ENCODE measurements around the gene TBX15.

The TBX15 gene

GRCh38 chr1:118884946-118885345 lies 103.2 kb downstream of the TBX15 start:
- Histone ChIP-seq H3K36me3 (ENCODE audit: insufficient read depth) (no peaks in the 10 kb centered on the region), H3K4me1 (ENCODE audit: low read depth, poor library complexity, severe bottlenecking) (no peaks in the 10 kb centered on the region), H3K9ac (no peak overlapping the region), H3K79me2 (ENCODE audit: insufficient read depth, low read depth) (no peaks in the 10 kb centered on the region), H2AFZ (ENCODE audit: low read depth) (no peak overlapping the region), H3K27me3 (ENCODE audit: insufficient read depth, low read depth) (no peaks in the 10 kb centered on the region), H3K4me2 (no peak overlapping the region), H3K4me3 (IDR thresholded peaks at IDR 0.05; ENCODE audit: insufficient read depth, low read depth, low read length) (no peak overlapping the region), H4K20me1 (ENCODE audit: insufficient read depth) (no peaks in the 10 kb centered on the region), H3K27ac (no peak overlapping the region)
- TF ChIP-seq CTCF (conservative IDR thresholded peaks at IDR 0.05; ENCODE audit: low read depth, low read length): no peak

- no peak overlapping the region for H3K4me2 ChIP-seq
- H3K27me3 ChIP-seq (ENCODE audit: insufficient read depth, low read depth): no peaks in the 10 kb centered on the region
Measured at GRCh38 chr1:118881751-118882150, 106.4 kb downstream of the TBX15 start.

DNA sequence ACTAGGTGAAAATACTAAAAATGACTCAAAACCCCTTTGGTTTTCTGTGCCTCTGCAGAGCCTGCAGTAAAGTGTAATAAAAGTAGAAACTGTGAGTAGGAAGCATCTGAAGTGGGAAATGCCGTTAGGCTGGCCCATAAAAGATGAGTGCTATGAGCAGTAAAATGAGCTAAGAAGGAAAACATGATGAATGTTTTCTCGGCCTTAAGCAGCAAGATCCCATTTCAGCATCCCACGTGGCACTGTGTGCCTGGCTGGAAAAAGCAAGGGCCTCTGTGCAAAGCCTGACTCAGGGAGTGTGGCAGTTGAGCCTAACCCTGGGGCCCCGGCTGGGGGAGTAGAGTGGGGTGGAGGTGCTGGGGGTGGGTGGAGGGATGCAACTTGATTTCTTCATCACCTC lies 109.5 kb downstream of the TBX15 start:
- H4K20me1 ChIP-seq (ENCODE audit: insufficient read depth): no peaks in the 10 kb centered on the region
- TF ChIP-seq CTCF (conservative IDR thresholded peaks at IDR 0.05; ENCODE audit: low read depth, low read length): no peak
- H2AFZ ChIP-seq (ENCODE audit: low read depth): no peak overlapping the region
- no peak overlapping the region for H3K4me2 ChIP-seq
- no peaks in the 10 kb centered on the region for H3K79me2 ChIP-seq (ENCODE audit: insufficient read depth, low read depth)
- no peaks in the 10 kb centered on the region for H3K36me3 ChIP-seq (ENCODE audit: insufficient read depth)
- no peaks in the 10 kb centered on the region for H3K4me1 ChIP-seq (ENCODE audit: low read depth, poor library complexity, severe bottlenecking)
- H3K4me3 ChIP-seq (IDR thresholded peaks at IDR 0.05; ENCODE audit: insufficient read depth, low read depth, low read length): no peak overlapping the region
- no peak overlapping the region for H3K9ac ChIP-seq
- no peak overlapping the region for H3K27ac ChIP-seq
- H3K27me3 ChIP-seq (ENCODE audit: insufficient read depth, low read depth): no peaks in the 10 kb centered on the region

More at GRCh38 chr1:118881751-118882150, 106.4 kb downstream of the TBX15 start:
- H3K4me3 ChIP-seq (IDR thresholded peaks at IDR 0.05; ENCODE audit: insufficient read depth, low read depth, low read length): no peak overlapping the region
- H2AFZ ChIP-seq (ENCODE audit: low read depth): no peak overlapping the region
- no peaks in the 10 kb centered on the region for H4K20me1 ChIP-seq (ENCODE audit: insufficient read depth)
- no peaks in the 10 kb centered on the region for H3K4me1 ChIP-seq (ENCODE audit: low read depth, poor library complexity, severe bottlenecking)
- no peak overlapping the region for H3K9ac ChIP-seq
- no peaks in the 10 kb centered on the region for H3K36me3 ChIP-seq (ENCODE audit: insufficient read depth)
- H3K79me2 ChIP-seq (ENCODE audit: insufficient read depth, low read depth): no peaks in the 10 kb centered on the region
- H3K27ac ChIP-seq: no peak overlapping the region
- TF ChIP-seq CTCF (conservative IDR thresholded peaks at IDR 0.05; ENCODE audit: low read depth, low read length): no peak

DNA sequence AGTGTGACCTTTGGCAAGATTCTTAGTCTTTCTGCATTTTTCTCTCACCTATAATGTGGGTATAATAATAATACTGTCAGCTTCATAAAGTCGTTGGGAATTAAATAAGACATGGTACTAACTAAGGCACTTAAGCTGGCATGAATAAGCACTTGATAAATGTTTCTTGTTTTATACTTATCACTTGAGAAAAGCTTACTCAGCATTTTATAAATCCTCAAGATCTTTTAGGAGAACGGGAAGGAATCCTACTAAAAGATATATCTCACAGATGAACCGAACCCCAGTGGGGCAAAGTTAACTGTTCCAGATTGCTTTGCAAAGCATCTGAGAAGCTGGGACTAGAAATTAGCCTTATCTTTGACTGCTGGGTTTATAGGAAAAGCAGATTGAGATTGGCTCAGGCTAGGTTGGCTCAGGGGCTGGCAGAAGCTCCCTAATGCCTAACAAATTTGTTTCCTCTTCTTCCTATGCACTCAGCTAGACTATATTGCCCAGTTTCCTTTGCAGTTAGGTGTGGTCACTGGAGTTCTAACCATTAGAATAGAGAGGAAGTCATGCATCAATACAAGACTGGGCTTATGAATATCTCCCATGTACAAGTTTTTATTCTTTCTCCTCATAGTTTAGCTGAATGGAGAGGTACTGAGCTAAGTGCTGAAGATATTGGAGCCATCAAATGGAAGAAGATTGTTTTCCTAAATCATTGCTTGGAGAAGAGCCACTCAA lies 110.3 kb downstream of the TBX15 start:
- Histone ChIP-seq H4K20me1 (ENCODE audit: insufficient read depth) (no peaks in the 10 kb centered on the region), H3K27me3 (ENCODE audit: insufficient read depth, low read depth) (no peaks in the 10 kb centered on the region), H3K4me3 (IDR thresholded peaks at IDR 0.05; ENCODE audit: insufficient read depth, low read depth, low read length) (no peak overlapping the region), H3K79me2 (ENCODE audit: insufficient read depth, low read depth) (no peaks in the 10 kb centered on the region), H3K27ac (no peak overlapping the region), H3K36me3 (ENCODE audit: insufficient read depth) (no peaks in the 10 kb centered on the region), H3K9ac (no peak overlapping the region), H2AFZ (ENCODE audit: low read depth) (no peak overlapping the region), H3K4me1 (ENCODE audit: low read depth, poor library complexity, severe bottlenecking) (no peaks in the 10 kb centered on the region), H3K4me2 (no peak overlapping the region)
- no peak for TF ChIP-seq CTCF (conservative IDR thresholded peaks at IDR 0.05; ENCODE audit: low read depth, low read length)

Measured in KMS-11 (cell line).